Transverse colon (tissue), 4 donors: Measurements from ENCODE around the gene SUCLG2. TPM values are rescaled to one million over a fixed set of nuclear protein-coding genes. Genes with fewer than 3 reads are reported as not detected.

Experiments used
- DNase-seq: peaks from one replicate; pipeline ENCODE4 v3.0.0-alpha.2; 2019
- H3K27ac ChIP-seq, 4 donors: fragments of 200-600 bp; sonication (generic); 2 replicates each; pipeline ENCODE4 v1.5.1; 2016 to 2018; ENCODE audit warnings: inconsistent platforms in 4 of 4
- H3K27me3 ChIP-seq: fragments of 200-600 bp; sonication (generic); 2 replicates; pipeline ENCODE4 v1.5.1; 2017; ENCODE audit warnings: inconsistent platforms
- H3K36me3 ChIP-seq, 4 donors: fragments of 200-600 bp; sonication (generic); 2 replicates each; pipeline ENCODE4 v1.5.1; 2017 to 2019; ENCODE audit warnings: inconsistent platforms in 4 of 4
- H3K4me1 ChIP-seq, 4 donors: fragments of 200-600 bp; sonication (generic); 2 replicates each; pipeline ENCODE4 v1.5.1; 2017 to 2020; ENCODE audit warnings: inconsistent platforms in 4 of 4
- H3K4me3 ChIP-seq, 4 donors: fragments of 200-600 bp; sonication (generic); 1 replicate in 1 of 4; 2 replicates in 3 of 4; pipeline versions ENCODE4 v1.5.1 to v1.6.1; 2017 to 2019; ENCODE audit warnings: inconsistent platforms in 4 of 4
- H3K9me3 ChIP-seq, 2 donors: fragments of 200-600 bp; sonication (generic); 2 replicates each; pipeline ENCODE4 v1.5.1; 2017 to 2019; ENCODE audit warnings: inconsistent platforms in 2 of 2
- CTCF ChIP-seq, 5 experiments: fragments of 200-600 bp in 3 of 5; fragments of 450-650 bp in 2 of 5; sonication (generic) in 3 of 5; IDR thresholded peaks; 1 replicate in 2 of 5; 2 replicates in 3 of 5; pipeline ENCODE4 v1.5.1; 2016 to 2017; ENCODE audit warnings: antibody characterized with exemption in 5 of 5, inconsistent platforms in 3 of 5, mild to moderate bottlenecking in 2 of 5, moderate library complexity in 1 of 5
- EP300 ChIP-seq: sonication (generic); formaldehyde crosslinking; IDR thresholded peaks from one replicate; pipeline ENCODE4 v1.6.1; 2017; ENCODE audit warnings: antibody characterized with exemption, low read depth
- POLR2A ChIP-seq: fragments of 450-650 bp; IDR thresholded peaks from one replicate; pipeline ENCODE4 v1.6.1; 2016; ENCODE audit warnings: antibody characterized with exemption, mild to moderate bottlenecking, moderate library complexity
- POLR2AphosphoS5 ChIP-seq, 3 donors: sonication (generic); formaldehyde crosslinking; IDR thresholded peaks; one replicate each; pipeline ENCODE4 v1.6.1; 2016; ENCODE audit warnings: antibody characterized with exemption in 3 of 3
- WGBS, 2 donors: methylation state at CpG; one replicate each; pipeline ENCODE4 v1.1.5; 2018; ENCODE audit warnings: low coverage in 1 of 2; 5-methylcytosine and 5-hydroxymethylcytosine counted together
- in situ Hi-C, 4 donors: fragments of 200-750 bp; cut with MboI; loops; one replicate each; pipeline versions ENCODE4 v1.15.0 to v1.15.1; 2017; ENCODE audit warnings: low sequenced_read_pairs in 3 of 4, low pct_ligation_motif_present in 1 of 4, low pct_unique_long_range_greater_than_20kb in 1 of 4
- intact Hi-C: fragments of 100-400 bp; cut with DNase I; formaldehyde crosslinking; loops from one replicate; pipeline ENCODE4 v1.15.1; 2023; ENCODE audit warnings: low total_unique reads
- total RNA-seq, 4 donors: library from RNA; depleted of rRNA; stranded (reverse); fragments of >200 nt; gene quantifications; one replicate each; pipeline ENCODE4 v1.1.0, GENCODE V29; 2016

The SUCLG2 gene
- total RNA-seq, 4 donors from 2014 or later, result 59.5 to 269 (median 160) TPM

DNA sequence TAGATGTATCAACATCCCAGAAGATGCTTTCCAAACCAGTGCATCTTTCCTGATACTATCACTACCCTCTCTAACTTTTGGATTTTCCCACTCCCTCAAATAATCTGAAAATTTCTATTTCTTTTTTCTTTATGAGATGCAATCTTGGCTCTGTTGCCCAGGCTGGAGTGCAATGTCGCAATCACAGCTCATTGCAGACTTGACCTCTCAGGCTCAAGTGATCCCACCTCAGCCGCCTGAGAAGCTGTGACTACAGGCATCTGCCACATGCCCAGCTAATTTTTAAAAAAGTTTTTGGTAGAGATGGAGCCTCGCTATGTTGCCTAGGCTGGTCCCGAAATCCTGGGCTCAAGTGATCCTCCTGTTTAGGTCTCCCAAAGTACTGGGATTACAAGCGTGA, 239.7 kb downstream of the SUCLG2 start:
- no peak for DNase-seq
- intact Hi-C loops (no loop called here), in situ Hi-C loops (no loop called here)
- 99 to 100% methylated on average over 3 to 5 of the region's 5 CpGs for WGBS, 2 donors
- Histone ChIP-seq H3K27ac (no peak overlapping the region), H3K9me3 (peaks cover 1 to 2% of the 10 kb centered on the region in 2 donors), H3K4me1 (no peaks in the 10 kb centered on the region), H3K4me3 (no peak overlapping the region), H3K27me3 (no peaks in the 10 kb centered on the region), H3K36me3 (no peaks in the 10 kb centered on the region)
- TF ChIP-seq POLR2A, result no peak

DNA sequence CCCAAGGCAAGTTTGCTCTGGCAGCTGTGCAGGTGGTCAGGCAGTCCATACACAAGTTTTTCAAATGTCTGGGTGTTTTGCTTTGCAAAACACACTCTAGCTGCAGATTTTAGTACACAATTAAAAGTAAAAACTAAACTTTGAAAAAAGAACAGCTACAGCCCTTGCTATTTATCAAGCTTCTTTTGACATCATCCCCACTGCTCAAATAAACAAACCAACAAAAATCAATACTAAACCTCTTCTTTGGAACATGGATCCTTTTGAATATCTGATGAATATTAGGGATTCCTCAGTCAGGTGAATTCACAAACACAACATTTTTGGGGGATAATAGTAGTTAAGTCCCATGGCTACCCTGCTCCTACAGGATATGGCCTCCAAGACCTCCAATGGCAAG, 249.2 kb downstream of the SUCLG2 start:
- TF ChIP-seq POLR2A (no peak), EP300 (no peak), CTCF (IDR thresholded peaks at IDR 0.05) (no peak), POLR2AphosphoS5 (IDR thresholded peaks at IDR 0.05) (no peak)
- intact Hi-C loops, result no loop called here
- Histone ChIP-seq H3K27ac (no peak overlapping the region), H3K36me3 (peaks cover 0 to 9% (median 4%) of the 10 kb centered on the region in 4 donors), H3K27me3 (no peaks in the 10 kb centered on the region), H3K4me3 (no peak overlapping the region), H3K4me1 (no peaks in the 10 kb centered on the region), H3K9me3 (no peaks in the 10 kb centered on the region)
- no peak for DNase-seq
- in situ Hi-C loops, result no loop called here

DNA sequence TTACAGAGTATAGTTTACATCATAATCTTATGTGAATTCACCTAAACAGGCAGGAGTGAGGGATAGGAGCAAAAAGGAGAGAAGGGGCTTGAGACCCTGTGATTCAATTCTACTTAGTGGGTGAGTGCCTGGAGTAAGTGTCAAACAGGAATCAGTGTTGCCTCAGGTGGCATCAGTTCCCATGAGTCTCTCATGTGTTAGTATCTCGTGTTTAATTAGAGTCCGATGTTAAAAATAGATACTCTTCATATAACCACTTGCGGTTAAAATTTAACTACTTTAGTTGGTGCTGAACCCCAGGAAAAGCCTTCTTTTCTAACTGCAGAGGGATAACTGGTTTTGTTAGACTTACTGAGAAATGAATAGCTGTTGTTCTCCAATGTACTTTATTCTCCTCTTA, 251.5 kb downstream of the SUCLG2 start:
- no peaks in the 10 kb centered on the region for H3K4me1 ChIP-seq
- DNase-seq, result no peak
- H3K27me3 ChIP-seq, result no peaks in the 10 kb centered on the region
- 55 to 71% methylated on average over 3 of the region's 3 CpGs for WGBS, 2 donors
- in situ Hi-C loops (no loop called here), intact Hi-C loops (no loop called here)
- TF ChIP-seq CTCF (IDR thresholded peaks at IDR 0.05) (no peak), POLR2A (no peak), EP300 (no peak), POLR2AphosphoS5 (IDR thresholded peaks at IDR 0.05) (no peak)
- H3K36me3 ChIP-seq, result peaks cover 0 to 19% (median 7%) of the 10 kb centered on the region in 4 donors
- no peak overlapping the region for H3K27ac ChIP-seq
- peaks cover 0 to 6% of the 10 kb centered on the region in 2 donors for H3K9me3 ChIP-seq
- H3K4me3 ChIP-seq, result no peak overlapping the region

DNA sequence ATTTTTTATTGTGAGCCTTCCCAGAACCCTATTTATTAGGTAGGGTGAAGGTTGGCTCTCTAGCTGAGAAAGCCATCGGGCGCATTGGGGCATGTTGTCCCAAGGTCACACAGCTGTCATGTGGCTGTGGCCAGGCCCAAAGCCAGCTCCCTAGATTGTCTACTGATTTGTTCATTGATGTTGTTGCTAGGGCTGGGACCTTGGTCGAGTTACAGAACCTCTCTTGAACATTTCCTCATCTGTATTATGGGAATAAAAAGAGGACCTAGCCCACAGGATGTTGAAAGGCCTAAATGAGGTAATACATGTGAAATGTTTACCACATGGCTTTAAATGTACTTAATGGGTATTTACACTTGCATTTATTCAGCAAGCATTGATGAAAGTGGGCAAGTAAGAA, 252.5 kb downstream of the SUCLG2 start:
- Histone ChIP-seq H3K9me3 (peaks cover 0 to 6% of the 10 kb centered on the region in 2 donors), H3K4me3 (no peak overlapping the region), H3K27ac (no peak overlapping the region), H3K4me1 (no peaks in the 10 kb centered on the region), H3K36me3 (peaks cover 0 to 19% (median 7%) of the 10 kb centered on the region in 4 donors), H3K27me3 (no peaks in the 10 kb centered on the region)
- DNase-seq, result no peak
- 50 to 87% methylated on average over 1 to 3 of the region's 3 CpGs for WGBS, 2 donors
- TF ChIP-seq POLR2AphosphoS5 (IDR thresholded peaks at IDR 0.05) (no peak), POLR2A (no peak), CTCF (IDR thresholded peaks at IDR 0.05) (no peak), EP300 (no peak)
- intact Hi-C loops (no loop called here), in situ Hi-C loops (no loop called here)

GRCh38 chr3:67400476-67400875, 253.9 kb downstream of the SUCLG2 start:
- WGBS, 2 donors, result 92 to 94% methylated on average over 2 to 6 of the region's 6 CpGs
- Histone ChIP-seq H3K36me3 (peaks cover 0 to 19% (median 7%) of the 10 kb centered on the region in 4 donors), H3K4me1 (no peaks in the 10 kb centered on the region), H3K9me3 (peaks cover 0 to 6% of the 10 kb centered on the region in 2 donors), H3K27ac (no peak overlapping the region), H3K27me3 (no peaks in the 10 kb centered on the region), H3K4me3 (no peak overlapping the region)
- no peak for TF ChIP-seq POLR2AphosphoS5 (IDR thresholded peaks at IDR 0.05)
- no peak for TF ChIP-seq CTCF (IDR thresholded peaks at IDR 0.05)
- intact Hi-C loops (no loop called here), in situ Hi-C loops (no loop called here)
- no peak for DNase-seq
